T-cell (primary cell): ENCODE results near the gene NSDHL. TPM values are rescaled to one million over a fixed set of nuclear protein-coding genes. Genes with fewer than 3 reads are reported as not detected.

ENCODE experiments used
- ATAC-seq, 4 experiments: fragments of 200-7000 bp in 3 of 4; fragments of 150-1000 bp in 1 of 4; cut with Tn5 transposase; replicated peaks in 1 of 4; 1 replicate in 3 of 4; 2 replicates in 1 of 4; pipeline ENCODE4 v1.10.0; 2021; ENCODE audit warnings: moderate library complexity in 3 of 4, mild to moderate bottlenecking in 2 of 4, moderate number of reproducible peaks in 1 of 4
- CTCF ChIA-PET, 2 donors: fragments of 300-600 bp; sonication (Branson Sonifier 250); formaldehyde crosslinking; loops; one replicate each; lab custom pipeline; 2022; ENCODE audit warnings: antibody characterized with exemption in 2 of 2; lab: Charles Lee
- POLR2A ChIA-PET, 2 donors: fragments of 300-600 bp; sonication (Branson Sonifier 250); formaldehyde crosslinking; loops; one replicate each; lab custom pipeline; 2022; ENCODE audit warnings: antibody characterized with exemption in 2 of 2; lab: Charles Lee
- DNase-seq, 35 experiments: peaks; one replicate each; pipeline versions ENCODE4 v3.0.0 to v3.0.0-alpha.2; 2013 to 2023
- H3K27ac ChIP-seq: one replicate; pipeline ENCODE4 v1.5.1; 2013; ENCODE audit warnings: low read length
- H3K27me3 ChIP-seq, 2 experiments: replicated peaks in 1 of 2; 1 replicate in 1 of 2; 2 replicates in 1 of 2; pipeline versions ENCODE4 v1.6.1 to v1.7.0; 2013; ENCODE audit warnings: low read length in 1 of 2, mixed read lengths in 1 of 2; ENCODE audit not compliant: control insufficient read depth in 2 of 2, insufficient read depth in 2 of 2; ENCODE audit errors: extremely low read depth in 1 of 2
- H3K36me3 ChIP-seq, 2 donors: 1 replicate in 1 of 2; 2 replicates in 1 of 2; pipeline versions ENCODE4 v1.6.1 to v1.7.0; 2013; ENCODE audit warnings: low read length in 1 of 2; ENCODE audit not compliant: control insufficient read depth in 2 of 2, insufficient read depth in 1 of 2; ENCODE audit errors: extremely low read depth in 1 of 2
- H3K4me1 ChIP-seq, 2 experiments: 1 replicate in 1 of 2; 2 replicates in 1 of 2; pipeline versions ENCODE4 v1.6.1 to v1.7.0; 2013; ENCODE audit warnings: low read length in 2 of 2, mixed read lengths in 1 of 2; ENCODE audit not compliant: insufficient read depth in 2 of 2, control insufficient read depth in 1 of 2; ENCODE audit errors: extremely low read depth in 1 of 2
- H3K4me3 ChIP-seq, 2 donors: 1 replicate in 1 of 2; 2 replicates in 1 of 2; pipeline versions ENCODE4 v1.5.1 to v1.7.0; 2013; ENCODE audit warnings: mild to moderate bottlenecking in 2 of 2, low read length in 1 of 2, moderate library complexity in 1 of 2; ENCODE audit not compliant: control insufficient read depth in 1 of 2; ENCODE audit errors: extremely low read depth in 1 of 2
- H3K9me3 ChIP-seq: 2 replicates; pipeline ENCODE4 v1.7.0; 2013
- H3K27ac Mint-ChIP-seq, 2 donors: one replicate each; pipeline ENCODE4 v1.8.0; 2020 to 2021; ENCODE audit warnings: mild to moderate bottlenecking in 2 of 2, mixed read lengths in 2 of 2
- H3K27me3 Mint-ChIP-seq, 2 donors: one replicate each; pipeline ENCODE4 v1.8.0; 2021 to 2022; ENCODE audit warnings: mixed read lengths in 2 of 2
- H3K36me3 Mint-ChIP-seq: one replicate; pipeline ENCODE4 v1.8.0; 2021; ENCODE audit warnings: mixed read lengths
- H3K4me1 Mint-ChIP-seq, 3 donors: one replicate each; pipeline ENCODE4 v1.8.0; 2020 to 2022; ENCODE audit warnings: mixed read lengths in 3 of 3, mild to moderate bottlenecking in 1 of 3
- H3K4me3 Mint-ChIP-seq, 3 donors: one replicate each; pipeline ENCODE4 v1.8.0; 2020 to 2022; ENCODE audit warnings: mild to moderate bottlenecking in 3 of 3, mixed read lengths in 3 of 3, moderate library complexity in 3 of 3
- H3K9me3 Mint-ChIP-seq, 3 donors: one replicate each; pipeline ENCODE4 v1.8.0; 2020 to 2022; ENCODE audit warnings: mixed read lengths in 3 of 3
- WGBS: methylation state at CpG from one replicate; pipeline ENCODE4 v1.1.5; 2013; ENCODE audit warnings: missing lambda C conversion rate; ENCODE audit not compliant: insufficient coverage; 5-methylcytosine and 5-hydroxymethylcytosine counted together
- total RNA-seq, 35 experiments: library from RNA in 6 of 35; stranded (reverse) in 6 of 35; fragments of 120-200 nt in 1 of 35; gene quantifications; one replicate each; pipeline versions ENCODE4 v1.2.1 to v1.2.4 and lab custom pipeline; 2013 to 2026

Gene NSDHL
- total RNA-seq, 5 donors from 2014 or later (not counting 1 experiment from before 2014, with no cell fraction given): 3.1 to 8.1 (median 7.1) TPM

DNA sequence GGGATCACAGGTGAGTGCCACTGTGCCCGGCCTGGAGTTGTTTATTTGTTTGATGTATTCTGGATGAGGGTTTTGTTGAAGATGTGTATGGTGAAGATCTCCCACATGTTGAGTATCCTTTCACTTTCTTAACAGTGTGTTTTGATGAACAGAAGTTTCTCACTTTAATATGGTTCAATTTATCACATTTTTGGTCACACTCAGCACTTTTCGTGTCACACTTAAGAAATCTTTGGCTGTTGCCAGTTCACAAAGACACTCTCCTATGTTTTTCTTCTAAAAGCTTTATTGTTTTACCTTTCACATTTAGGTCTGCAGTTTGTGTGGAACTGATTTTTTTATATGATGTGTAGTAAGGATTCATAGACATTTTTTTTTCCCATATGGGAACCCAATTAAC lies 50.4 kb downstream of the NSDHL start:
- Mint-ChIP-seq H3K4me3 (no peak overlapping the region), H3K36me3 (no peaks in the 10 kb centered on the region), H3K27me3 (peaks cover 10 to 15% of the 10 kb centered on the region in 2 donors), H3K9me3 (no peaks in the 10 kb centered on the region), H3K4me1 (no peaks in the 10 kb centered on the region), H3K27ac (no peak overlapping the region)
- no peak for DNase-seq
- no peak overlapping the region for H3K4me3 ChIP-seq
- no peak for ATAC-seq
- peaks cover 0 to 7% of the 10 kb centered on the region in 2 experiments for H3K27me3 ChIP-seq
- no peaks in the 10 kb centered on the region for H3K36me3 ChIP-seq
- no CpG with 5 or more reads among the region's 2 CpGs for WGBS
- H3K4me1 ChIP-seq: no peaks in the 10 kb centered on the region
- H3K9me3 ChIP-seq: no peaks in the 10 kb centered on the region
- ChIA-PET POLR2A (no interaction called here), CTCF (no interaction called here)
- H3K27ac ChIP-seq: no peak overlapping the region

DNA sequence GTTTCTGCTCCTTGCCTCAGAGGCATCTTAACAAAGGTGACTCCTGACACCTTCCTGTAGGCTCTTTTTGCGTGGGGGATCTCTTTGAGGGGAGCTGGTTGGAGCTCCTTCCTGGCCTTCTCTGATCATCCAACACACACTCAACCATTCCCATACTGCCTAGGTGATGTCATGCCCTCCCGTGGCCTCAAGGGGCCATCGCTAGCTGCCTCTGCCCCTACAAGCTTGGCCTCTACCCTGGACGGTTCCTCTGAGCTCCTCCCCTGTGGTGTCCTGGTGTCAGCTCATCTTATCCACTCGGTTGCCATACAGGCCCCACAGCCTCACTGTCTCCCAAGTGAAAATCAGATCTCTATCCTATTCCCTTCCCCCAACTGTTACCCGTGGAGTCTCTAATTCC lies 53.3 kb downstream of the NSDHL start:
- ChIA-PET CTCF (no interaction called here), POLR2A (no interaction called here)
- peaks cover 6 to 16% of the 10 kb centered on the region in 2 donors for H3K27me3 Mint-ChIP-seq
- H3K4me3 Mint-ChIP-seq: no peak overlapping the region
- Histone ChIP-seq H3K4me1 (no peaks in the 10 kb centered on the region), H3K27ac (no peak overlapping the region), H3K27me3 (peaks cover 0 to 8% of the 10 kb centered on the region in 2 experiments), H3K4me3 (no peak overlapping the region), H3K36me3 (no peaks in the 10 kb centered on the region), H3K9me3 (no peaks in the 10 kb centered on the region)
- WGBS: 100% methylated on average over 1 of the region's 6 CpGs
- no peaks in the 10 kb centered on the region for H3K9me3 Mint-ChIP-seq
- ATAC-seq (no peak), DNase-seq (no peak)
- no peaks in the 10 kb centered on the region for H3K36me3 Mint-ChIP-seq
- no peaks in the 10 kb centered on the region for H3K4me1 Mint-ChIP-seq
- no peak overlapping the region for H3K27ac Mint-ChIP-seq

DNA sequence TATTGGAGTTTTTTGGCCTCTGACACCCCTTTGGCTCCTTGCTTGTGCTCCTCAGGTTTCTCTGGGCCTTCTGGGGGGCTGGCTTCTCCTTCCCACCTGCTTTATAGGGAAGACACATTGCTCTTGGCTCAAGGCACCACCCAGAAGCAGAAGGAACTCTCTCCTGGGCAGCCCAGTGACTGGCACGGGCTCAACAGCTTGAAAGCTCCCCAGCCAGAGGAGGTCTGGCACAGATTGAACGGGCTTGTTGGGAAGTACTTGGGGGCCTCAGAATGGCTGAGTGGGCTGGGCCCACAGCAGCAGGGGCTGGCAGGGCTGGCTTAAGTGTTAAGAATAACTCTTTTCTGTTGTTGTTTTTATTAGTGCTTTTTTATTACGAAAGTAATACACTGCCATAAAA lies 55.9 kb downstream of the NSDHL start:
- Mint-ChIP-seq H3K4me3 (no peak overlapping the region), H3K27ac (no peak overlapping the region), H3K9me3 (no peaks in the 10 kb centered on the region), H3K4me1 (no peaks in the 10 kb centered on the region), H3K36me3 (no peaks in the 10 kb centered on the region), H3K27me3 (peaks cover 30% of the 10 kb centered on the region in 2 donors)
- peaks cover 0 to 11% of the 10 kb centered on the region in 2 experiments for H3K27me3 ChIP-seq
- ATAC-seq (no peak), DNase-seq (no peak)
- H3K4me1 ChIP-seq: no peaks in the 10 kb centered on the region
- WGBS: no CpG with 5 or more reads among the region's 3 CpGs
- H3K4me3 ChIP-seq: no peak overlapping the region
- H3K9me3 ChIP-seq: no peaks in the 10 kb centered on the region
- POLR2A ChIA-PET: no interaction called here
- H3K36me3 ChIP-seq: no peaks in the 10 kb centered on the region
- no peak overlapping the region for H3K27ac ChIP-seq
- CTCF ChIA-PET: no interaction called here

DNA sequence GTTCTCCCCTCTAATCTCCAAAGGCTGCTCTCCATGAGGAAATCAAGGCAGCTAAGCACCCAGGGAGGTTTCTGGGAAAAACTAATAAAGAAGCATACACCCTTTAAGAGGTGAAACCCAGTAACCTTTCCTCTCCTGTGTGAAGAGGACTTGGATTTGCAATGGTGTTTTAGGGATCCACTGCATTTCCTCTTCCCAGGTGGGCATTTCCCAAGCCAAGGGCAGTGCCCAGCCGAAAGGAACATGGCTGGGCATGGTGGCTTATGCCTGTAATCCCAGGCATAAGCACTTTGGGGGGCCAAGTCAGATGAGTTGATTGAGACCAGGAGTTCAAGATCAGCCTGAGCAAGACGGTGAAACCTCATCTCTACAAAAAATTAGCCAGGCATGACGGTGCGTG lies 61.6 kb downstream of the NSDHL start:
- no peaks in the 10 kb centered on the region for H3K4me1 ChIP-seq
- H3K36me3 Mint-ChIP-seq: no peaks in the 10 kb centered on the region
- peaks cover 0 to 3% (median 2%) of the 10 kb centered on the region in 3 donors for H3K4me1 Mint-ChIP-seq
- ChIA-PET CTCF (no interaction called here), POLR2A (no interaction called here)
- WGBS: no CpG with 5 or more reads among the region's 4 CpGs
- H3K9me3 Mint-ChIP-seq: no peaks in the 10 kb centered on the region
- no peaks in the 10 kb centered on the region for H3K9me3 ChIP-seq
- peaks cover 43 to 45% of the 10 kb centered on the region in 2 donors for H3K27me3 Mint-ChIP-seq
- ATAC-seq (no peak), DNase-seq (no peak)
- H3K27me3 ChIP-seq: peaks cover 0 to 40% of the 10 kb centered on the region in 2 experiments
- H3K4me3 ChIP-seq: no peak overlapping the region
- no peak overlapping the region for H3K4me3 Mint-ChIP-seq
- H3K27ac ChIP-seq: no peak overlapping the region
- H3K36me3 ChIP-seq: no peaks in the 10 kb centered on the region
- no peak overlapping the region for H3K27ac Mint-ChIP-seq

GRCh38 chrX:152892999-152893891 lies 62.4 kb downstream of the NSDHL start:
- Histone ChIP-seq H3K9me3 (no peaks in the 10 kb centered on the region), H3K36me3 (no peaks in the 10 kb centered on the region), H3K27ac (no peak overlapping the region), H3K4me3 (no peak overlapping the region), H3K27me3 (peaks cover 0 to 44% of the 10 kb centered on the region in 2 experiments), H3K4me1 (no peaks in the 10 kb centered on the region)
- ChIA-PET POLR2A (no interaction called here), CTCF (no interaction called here)
- H3K36me3 Mint-ChIP-seq: no peaks in the 10 kb centered on the region
- no peak overlapping the region for H3K27ac Mint-ChIP-seq
- H3K4me3 Mint-ChIP-seq: no peak overlapping the region
- DNase-seq (no peak), ATAC-seq (no peak)
- WGBS: 89% methylated on average over 5 of the region's 22 CpGs
- peaks cover 0 to 3% (median 2%) of the 10 kb centered on the region in 3 donors for H3K4me1 Mint-ChIP-seq
- no peaks in the 10 kb centered on the region for H3K9me3 Mint-ChIP-seq
- H3K27me3 Mint-ChIP-seq: peaks cover 43% of the 10 kb centered on the region in 2 donors

- peaks cover 0 to 3% (median 2%) of the 10 kb centered on the region in 3 donors for H3K4me1 Mint-ChIP-seq
- no peaks in the 10 kb centered on the region for H3K36me3 Mint-ChIP-seq
- no CpG with 5 or more reads among the region's 9 CpGs for WGBS
- ChIA-PET CTCF (no interaction called here), POLR2A (no interaction called here)
- Histone ChIP-seq H3K27me3 (peaks cover 0 to 53% of the 10 kb centered on the region in 2 experiments), H3K27ac (no peak overlapping the region), H3K4me1 (no peaks in the 10 kb centered on the region), H3K4me3 (no peak overlapping the region), H3K9me3 (no peaks in the 10 kb centered on the region), H3K36me3 (no peaks in the 10 kb centered on the region)
- no peak overlapping the region for H3K27ac Mint-ChIP-seq
- peaks cover 39 to 48% of the 10 kb centered on the region in 2 donors for H3K27me3 Mint-ChIP-seq
- H3K4me3 Mint-ChIP-seq: no peak overlapping the region
- no peaks in the 10 kb centered on the region for H3K9me3 Mint-ChIP-seq
- DNase-seq (no peak), ATAC-seq (no peak)
Observed at GRCh38 chrX:152893980-152894610, 63.2 kb downstream of the NSDHL start.
